HG03520 (cell line): ENCODE data around the gene ZNF74.
"Not testable (repeated sequence)": the region's sequence is repeated elsewhere in the genome, so short reads cannot be mapped to it uniquely, and the experiment has no call there.

ENCODE experiments used
- ATAC-seq: cut with Tn5 transposase; IDR thresholded peaks from one replicate; pipeline ENCODE4 v1.9.1; 2021; ENCODE audit warnings: mild to moderate bottlenecking, moderate library complexity; ENCODE audit not compliant: unreplicated experiment

The ZNF74 gene

GRCh38 chr22:20374130-20374529 is 19.8 kb upstream of the ZNF74 start:
- not testable (repeated sequence) for ATAC-seq

- ATAC-seq: not testable (repeated sequence)
Observed at GRCh38 chr22:20376281-20376680, 17.7 kb upstream of the ZNF74 start.

DNA sequence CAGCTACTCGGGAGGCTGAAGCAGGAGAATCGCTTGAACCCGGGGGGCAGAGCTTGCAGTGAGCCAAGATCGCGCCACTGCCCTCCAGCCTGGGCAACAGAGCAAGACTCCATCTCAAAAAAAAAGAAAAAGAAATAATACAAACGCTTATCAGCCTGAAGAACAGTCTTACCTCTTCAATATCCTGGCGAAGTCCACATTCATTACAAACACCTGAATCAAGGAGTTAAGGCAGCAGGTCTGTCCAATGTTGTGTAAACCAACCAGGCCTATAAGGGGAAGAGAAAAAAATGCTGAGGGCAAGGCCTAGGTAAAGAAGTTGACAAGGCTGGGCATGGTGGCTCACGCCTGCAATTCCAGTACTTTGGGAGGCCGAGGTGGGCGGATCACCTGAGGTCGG is 17.0 kb upstream of the ZNF74 start:
- ATAC-seq: not testable (repeated sequence)

DNA sequence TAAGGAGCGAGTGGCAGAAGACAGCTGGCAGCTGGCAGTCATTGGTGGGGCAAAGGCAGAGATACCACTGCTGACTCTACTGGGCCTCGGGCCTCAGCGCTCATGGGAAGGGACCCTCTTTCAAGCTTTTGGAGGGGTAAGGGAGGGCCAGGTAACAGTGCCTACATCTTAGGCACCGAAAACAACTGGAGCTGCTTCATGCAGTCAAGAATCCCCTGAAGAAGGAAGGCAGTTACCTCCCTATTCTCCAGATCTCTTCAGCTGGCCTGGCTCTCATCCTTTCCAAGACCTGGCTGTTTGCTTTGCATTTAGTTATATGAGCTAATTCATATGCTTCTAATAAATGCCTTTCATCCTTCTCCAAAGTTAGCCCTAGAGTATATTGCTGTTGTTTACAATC is 15.8 kb upstream of the ZNF74 start:
- no peak for ATAC-seq

- ATAC-seq: not testable (repeated sequence)
Observed at GRCh38 chr22:20378684-20379083, 15.3 kb upstream of the ZNF74 start.

GRCh38 chr22:20380486-20380885 is 13.5 kb upstream of the ZNF74 start:
- ATAC-seq: no peak

- no peak for ATAC-seq
Observed at GRCh38 chr22:20383538-20383937, 10.4 kb upstream of the ZNF74 start.

DNA sequence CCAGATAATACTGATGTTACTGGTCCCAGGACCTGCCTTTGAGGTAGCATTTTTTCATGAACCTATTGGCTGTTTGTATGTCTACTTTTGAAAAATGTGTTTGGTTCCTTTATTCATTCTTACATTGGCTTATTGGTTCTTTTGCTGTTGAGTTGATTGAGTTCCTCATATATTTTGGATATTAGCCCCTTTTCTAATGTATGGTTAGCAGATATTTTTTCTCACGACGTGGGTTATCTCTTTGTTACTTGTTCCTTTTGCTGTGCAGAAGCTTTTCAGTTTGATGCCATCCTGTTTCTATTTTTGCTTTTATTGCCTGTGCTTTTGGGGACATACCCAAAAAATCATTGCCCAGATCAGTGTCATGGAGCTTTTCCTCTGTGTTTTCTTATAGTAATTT is 9.8 kb upstream of the ZNF74 start:
- ATAC-seq: no peak

DNA sequence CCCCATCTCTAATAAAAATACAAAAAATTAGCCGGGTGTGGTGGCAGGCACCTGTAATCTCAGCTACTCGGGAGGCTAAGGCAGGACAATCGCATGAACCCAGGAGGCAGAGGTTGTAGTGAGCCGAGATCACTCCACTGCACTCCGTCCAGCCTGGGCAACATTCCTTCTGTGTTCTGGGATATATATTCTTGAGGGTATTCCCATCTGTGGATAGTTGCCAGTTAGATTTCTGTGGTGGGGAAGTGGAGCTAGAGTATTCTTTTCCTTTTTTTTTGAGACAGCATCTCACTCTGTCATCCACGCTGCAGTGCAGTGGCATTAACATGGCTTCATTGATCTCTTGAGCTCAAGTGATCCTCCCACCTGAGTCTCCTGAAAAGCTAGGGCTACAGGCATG is 9.1 kb upstream of the ZNF74 start:
- ATAC-seq: no peak

DNA sequence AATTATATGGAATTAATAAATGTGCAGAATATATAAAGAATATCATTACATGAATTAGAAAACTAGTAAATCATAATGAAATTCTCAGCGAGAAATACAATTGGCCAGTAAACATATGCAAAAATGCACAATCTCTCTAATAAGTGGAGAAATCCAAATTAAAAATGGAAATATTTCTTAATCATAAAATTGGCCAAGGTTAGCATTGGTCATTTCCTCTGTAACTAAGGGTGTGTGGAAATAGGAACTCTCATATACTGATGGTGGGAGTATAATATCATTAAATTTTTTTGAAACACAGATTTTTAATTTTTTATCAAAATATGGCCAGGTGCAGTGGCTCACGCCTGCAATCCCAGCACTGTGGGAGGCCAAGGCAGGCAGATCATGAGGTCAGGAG is 7.6 kb upstream of the ZNF74 start:
- ATAC-seq: no peak

DNA sequence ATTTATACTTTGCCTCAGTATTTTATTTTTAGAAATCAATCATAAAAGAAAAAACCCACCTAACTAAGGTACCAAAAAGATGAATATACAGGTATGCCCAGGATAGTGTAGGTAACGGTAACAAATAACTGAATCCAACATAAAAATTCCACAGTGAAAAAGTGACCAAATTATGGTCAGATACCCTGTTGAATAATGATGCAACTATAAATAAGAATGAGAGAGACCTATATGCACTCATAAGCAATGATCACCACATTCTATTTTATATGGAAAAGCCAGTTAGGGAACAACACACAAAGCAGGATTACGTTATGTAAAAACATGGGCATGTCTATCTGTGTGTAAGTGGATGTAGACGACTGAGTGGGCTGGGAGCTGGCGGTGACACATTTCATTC is 7.0 kb upstream of the ZNF74 start:
- no peak for ATAC-seq

DNA sequence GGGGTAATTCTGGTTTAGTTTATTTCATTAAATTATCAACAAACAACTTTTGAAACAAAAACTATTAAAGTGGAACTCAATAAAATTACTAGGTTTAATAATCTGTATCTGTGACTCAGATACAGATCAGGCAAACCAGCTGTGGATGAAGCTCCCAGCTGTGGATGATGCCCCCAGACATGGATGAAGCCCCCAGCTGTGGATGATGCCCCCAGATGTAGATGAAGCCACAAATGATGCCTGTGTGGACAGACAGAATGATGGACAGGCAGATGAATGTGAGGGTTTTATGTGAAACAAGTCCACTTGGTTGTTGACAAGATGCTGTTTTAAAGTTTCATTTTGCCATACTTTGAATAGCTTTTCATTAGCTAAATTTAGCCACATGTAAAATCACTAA is 5.8 kb upstream of the ZNF74 start:
- ATAC-seq: no peak

GRCh38 chr22:20389288-20389687 is 4.7 kb upstream of the ZNF74 start:
- no peak for ATAC-seq

DNA sequence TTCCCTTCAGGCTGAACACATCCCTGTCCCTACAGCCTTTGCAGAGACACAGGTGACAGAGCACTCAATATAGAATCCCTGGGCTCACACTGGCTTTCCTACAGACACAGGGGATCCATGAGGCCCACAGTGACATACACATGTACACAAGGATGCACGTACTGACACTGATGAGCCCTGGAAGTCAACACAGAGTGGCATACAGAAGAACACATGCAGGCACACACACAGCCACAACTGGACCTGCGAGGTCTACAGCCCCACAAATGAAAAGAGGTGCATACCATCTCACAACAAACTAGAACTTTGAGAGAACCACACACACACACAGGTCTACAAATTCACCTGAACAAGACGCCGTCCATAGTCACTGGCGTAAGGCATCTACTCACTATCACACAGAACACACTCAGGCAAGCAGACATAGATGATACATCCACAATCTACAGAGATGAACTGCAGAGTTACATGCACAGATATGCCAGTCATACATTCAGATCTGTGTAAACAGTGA is 3.5 kb upstream of the ZNF74 start:
- no peak for ATAC-seq

- no peak for ATAC-seq
Observed at GRCh38 chr22:20391222-20391621, 2.7 kb upstream of the ZNF74 start.

DNA sequence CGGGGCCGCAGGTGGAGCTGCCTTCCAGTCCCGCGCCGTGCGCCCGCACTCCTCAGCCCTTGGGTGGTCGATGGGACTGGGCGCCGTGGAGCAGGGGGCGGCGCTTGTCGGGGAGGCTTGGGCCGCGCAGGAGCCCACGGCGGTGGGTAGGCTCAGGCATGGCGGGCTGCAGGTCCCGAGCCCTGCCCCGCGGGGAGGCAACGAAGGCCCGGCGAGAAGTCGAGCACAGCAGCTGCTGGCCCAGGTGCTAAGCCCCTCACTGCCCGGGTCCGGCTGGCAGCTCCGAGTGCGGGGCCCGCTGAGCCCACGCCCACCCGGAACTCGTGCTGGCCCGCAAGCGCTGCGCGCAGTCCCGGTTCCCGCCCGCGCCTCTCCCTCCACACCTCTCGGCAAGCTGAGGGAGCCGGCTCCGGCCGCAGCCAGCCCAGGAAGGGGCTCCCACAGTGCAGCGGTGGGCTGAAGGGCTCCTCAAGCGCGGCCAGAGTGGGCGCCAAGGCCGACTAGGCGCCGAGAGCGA is 1.5 kb upstream of the ZNF74 start:
- not testable (repeated sequence) for ATAC-seq

DNA sequence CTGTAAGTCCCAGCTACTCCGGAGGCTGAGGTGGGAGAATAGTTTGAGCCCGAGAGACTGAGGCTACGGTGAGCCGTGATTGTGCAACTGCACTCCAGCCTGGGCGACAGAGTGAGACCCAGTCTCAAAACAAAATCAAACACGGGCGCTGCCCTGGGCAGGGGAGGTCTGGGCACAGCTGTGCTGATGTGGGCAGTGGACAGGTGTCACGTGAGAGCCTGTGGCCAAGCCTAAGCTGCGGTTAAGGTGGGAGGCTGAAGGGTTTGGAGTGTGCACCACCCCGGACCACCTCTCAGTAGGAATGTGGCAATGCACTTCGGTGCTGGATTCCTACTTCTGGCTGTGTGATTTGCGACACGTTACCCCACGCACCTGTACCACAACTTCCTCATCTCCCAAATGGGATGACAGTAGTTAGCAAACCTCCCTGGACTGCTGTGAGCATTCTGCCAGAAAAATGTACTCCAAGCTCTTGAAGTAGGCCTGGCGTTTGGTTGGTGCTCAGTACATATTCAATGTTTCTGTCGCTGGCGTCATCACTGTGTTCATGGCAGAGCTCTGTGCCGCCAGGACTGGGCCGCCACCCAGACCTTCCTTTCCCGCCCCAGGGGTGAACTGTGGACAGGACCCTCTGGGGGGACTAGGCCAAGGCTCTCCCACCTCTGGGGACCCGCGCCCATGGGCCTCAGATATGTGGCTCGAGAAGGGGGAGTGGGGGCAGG is 807 bp upstream of the ZNF74 start:
- ATAC-seq: no peak

DNA sequence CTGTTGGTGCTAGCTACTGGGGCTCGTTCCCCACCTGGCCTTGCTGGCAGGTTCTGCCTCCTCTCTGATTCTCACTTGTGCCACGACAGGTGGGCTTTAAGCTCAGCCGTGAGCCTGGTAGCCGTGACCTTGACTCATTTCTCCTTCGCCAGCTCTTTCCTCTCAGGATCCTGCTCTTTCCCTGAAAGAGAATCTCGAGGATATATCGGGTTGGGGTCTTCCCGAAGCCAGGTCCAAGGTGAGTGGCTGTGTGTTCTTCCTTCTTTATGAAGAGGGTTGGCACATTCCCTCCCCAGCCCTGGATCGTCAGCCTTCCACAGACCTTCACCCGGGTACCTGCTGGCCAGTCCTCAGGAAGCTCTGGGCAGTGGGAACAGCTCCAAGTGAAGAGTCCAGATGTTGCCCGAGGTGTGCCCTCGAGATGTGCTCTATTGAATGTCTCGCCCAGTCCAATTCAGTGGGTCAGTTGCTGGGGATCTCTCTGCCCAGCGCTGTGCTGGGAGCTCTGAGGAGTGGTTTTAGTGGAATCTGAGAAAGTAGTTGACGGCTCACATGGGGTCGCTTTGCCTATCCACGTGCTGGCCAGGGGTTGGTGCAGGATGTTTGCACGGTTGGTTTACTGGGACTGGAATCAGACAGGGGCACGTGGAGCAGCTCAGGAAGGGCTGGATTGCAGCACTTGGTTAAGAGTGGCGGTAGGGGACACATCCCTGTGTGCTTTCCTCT is 1.4 kb downstream of the ZNF74 start:
- no peak for ATAC-seq

- ATAC-seq: no peak
Observed at GRCh38 chr22:20395907-20396287, 1.9 kb downstream of the ZNF74 start.

GRCh38 chr22:20396639-20397038 is 2.7 kb downstream of the ZNF74 start:
- ATAC-seq: no peak

- no peak for ATAC-seq
Observed at GRCh38 chr22:20397498-20397897, 3.5 kb downstream of the ZNF74 start.

- no peak for ATAC-seq
Observed at GRCh38 chr22:20398420-20398819, 4.5 kb downstream of the ZNF74 start.
